ENCODE measurements around the gene HDGF. TPM values are rescaled to one million over a fixed set of nuclear protein-coding genes. Genes with fewer than 3 reads are reported as not detected.
A peak's percentile ranks its signal among the peaks of the same experiment; 100 is the strongest.

Gene HDGF
- total and polyA plus RNA-seq, 9 of the 15 experiments (the other 6 are each of a cell fraction or from before 2014, with no cell fraction given), result 38.8 to 601 (median 400) TPM

GRCh38 chr1:156693848-156694689 lies 57.4 kb downstream of the HDGF start (continued):
- TF ChIP-seq DEAF1 (CRISPR knock-in tag; IDR thresholded peaks at IDR 0.05) (no peak), POLR2G (IDR thresholded peaks at IDR 0.05; ENCODE audit: low read depth, low read length) (peak; percentile 48; the same call in 1 of the 2 replicates), ARID3B (CRISPR knock-in tag; IDR thresholded peaks at IDR 0.05; ENCODE audit: borderline replicate concordance) (no peak), HMG20B (CRISPR knock-in tag; IDR thresholded peaks at IDR 0.05) (no peak), BRF1 (IDR thresholded peaks at IDR 0.05; ENCODE audit: borderline replicate concordance, extremely low read depth, insufficient read length) (no peak), MXD1 (CRISPR knock-in tag; IDR thresholded peaks at IDR 0.05; ENCODE audit: borderline replicate concordance, poor library complexity, severe bottlenecking) (peak; percentile 38), SRSF1 (IDR thresholded peaks at IDR 0.05; ENCODE audit: low read depth, low read length) (no peak), CHD4 (IDR thresholded peaks at IDR 0.05; ENCODE audit: insufficient read depth, insufficient replicate concordance, low read depth, low read length, poor library complexity, severe bottlenecking) (no peak), FOXJ2 (tag; IDR thresholded peaks at IDR 0.05) (no peak), ZNF282 (CRISPR knock-in tag; IDR thresholded peaks at IDR 0.05) (no peak), MLLT1 (IDR thresholded peaks at IDR 0.05) (no peak), U2AF2 (optimal IDR thresholded peaks at IDR 0.05; ENCODE audit: low read depth, low read length) (no peak), ZBTB2 (IDR thresholded peaks at IDR 0.05) (no peak), RBBP5 (IDR thresholded peaks at IDR 0.05; ENCODE audit: borderline replicate concordance, insufficient read depth, low read length, poor library complexity, severe bottlenecking) (no peak), HDAC2 (IDR thresholded peaks at IDR 0.05) (0 out of 2 replicates have a peak, but pooled peaks have one; percentile 16), E2F8 (IDR thresholded peaks at IDR 0.05; ENCODE audit: low read depth, partially characterized antibody) (no peak)

Measured in K562 (cell line).